H9 (cell line): Measurements from ENCODE around the gene STRN. TPM values are rescaled to one million over a fixed set of nuclear protein-coding genes. Genes with fewer than 3 reads are reported as not detected.

Experiments used
- DNase-seq: peaks from one replicate; pipeline ENCODE4 v3.0.0-alpha.2; 2017
- H2AFZ ChIP-seq: one replicate; pipeline ENCODE4 v1.6.1; 2013; ENCODE audit warnings: mild to moderate bottlenecking, low read length, control low read depth, moderate library complexity
- H2AK5ac ChIP-seq: 2 replicates; pipeline ENCODE4 v1.6.1; 2013; ENCODE audit warnings: low read length, control low read depth, mixed read lengths; ENCODE audit not compliant: insufficient read length
- H2BK120ac ChIP-seq: one replicate; pipeline ENCODE4 v1.6.1; 2013; ENCODE audit warnings: low read depth, mild to moderate bottlenecking, low read length, control low read depth, inconsistent platforms; ENCODE audit not compliant: poor library complexity, severe bottlenecking
- H2BK12ac ChIP-seq: 2 replicates; pipeline ENCODE4 v1.6.1; 2013; ENCODE audit warnings: low read length, control low read depth, mixed read lengths, low read depth; ENCODE audit not compliant: insufficient read length
- H2BK15ac ChIP-seq: 2 replicates; pipeline ENCODE4 v1.6.1; 2013; ENCODE audit warnings: low read depth, low read length, control low read depth
- H2BK20ac ChIP-seq: one replicate; pipeline ENCODE4 v1.6.1; 2013; ENCODE audit warnings: low read depth, mild to moderate bottlenecking, low read length, control low read depth, inconsistent platforms; ENCODE audit not compliant: poor library complexity, severe bottlenecking
- H2BK5ac ChIP-seq: 2 replicates; pipeline ENCODE4 v1.6.1; 2013; ENCODE audit warnings: low read length, control low read depth, mixed read lengths; ENCODE audit not compliant: insufficient read length
- H3K14ac ChIP-seq: 2 replicates; pipeline ENCODE4 v1.6.1; 2013; ENCODE audit warnings: low read length, control low read depth; ENCODE audit not compliant: insufficient read depth
- H3K18ac ChIP-seq: 2 replicates; pipeline ENCODE4 v1.6.1; 2013; ENCODE audit warnings: low read depth, mild to moderate bottlenecking, mixed read lengths, low read length, control low read depth; ENCODE audit not compliant: insufficient read length
- H3K23ac ChIP-seq: 2 replicates; pipeline ENCODE4 v1.6.1; 2013; ENCODE audit warnings: low read length, control low read depth, mixed read lengths, low read depth; ENCODE audit not compliant: insufficient read length
- H3K23me2 ChIP-seq: 2 replicates; pipeline ENCODE4 v1.6.1; 2013; ENCODE audit warnings: low read depth, mild to moderate bottlenecking, mixed read lengths, low read length, control low read depth; ENCODE audit not compliant: insufficient read length, poor library complexity, severe bottlenecking
- H3K27ac ChIP-seq: 2 replicates; pipeline ENCODE4 v1.5.1; 2013; ENCODE audit warnings: low read length, control low read depth, mixed read lengths, low read depth; ENCODE audit not compliant: insufficient read length
- H3K27me3 ChIP-seq: 2 replicates; pipeline ENCODE4 v1.6.1; 2013; ENCODE audit warnings: low read length, control low read depth, inconsistent platforms; ENCODE audit not compliant: insufficient read depth
- H3K4ac ChIP-seq: 2 replicates; pipeline ENCODE4 v1.6.1; 2013; ENCODE audit warnings: low read depth, mild to moderate bottlenecking, control low read depth, inconsistent platforms, low read length, moderate library complexity
- H3K4me1 ChIP-seq: 2 replicates; pipeline ENCODE4 v1.6.1; 2013; ENCODE audit warnings: low read length, control low read depth, inconsistent platforms; ENCODE audit not compliant: insufficient read depth
- H3K4me2 ChIP-seq: 2 replicates; pipeline ENCODE4 v1.6.1; 2013; ENCODE audit warnings: low read length, control low read depth, mixed read lengths; ENCODE audit not compliant: insufficient read length, insufficient read depth
- H3K56ac ChIP-seq: 2 replicates; pipeline ENCODE4 v1.6.1; 2013; ENCODE audit warnings: low read depth, mild to moderate bottlenecking, mixed read lengths, low read length, control low read depth; ENCODE audit not compliant: insufficient read length
- H3K79me1 ChIP-seq: 2 replicates; pipeline ENCODE4 v1.6.1; 2013; ENCODE audit warnings: low read depth, mild to moderate bottlenecking, moderate library complexity, low read length, control low read depth, inconsistent platforms; ENCODE audit not compliant: insufficient read depth, poor library complexity, severe bottlenecking
- H3K79me2 ChIP-seq: 2 replicates; pipeline ENCODE4 v1.6.1; 2013; ENCODE audit warnings: low read length, control low read depth, inconsistent platforms; ENCODE audit not compliant: insufficient read depth
- H3K9ac ChIP-seq: 2 replicates; pipeline ENCODE4 v1.6.1; 2013; ENCODE audit warnings: low read length, control low read depth, mixed read lengths; ENCODE audit not compliant: insufficient read length; ENCODE audit errors: extremely low read depth
- H3K9me3 ChIP-seq: one replicate; pipeline ENCODE4 v1.6.1; 2013; ENCODE audit warnings: low read depth, low read length, inconsistent platforms; ENCODE audit not compliant: control insufficient read depth
- H3T11ph ChIP-seq: one replicate; pipeline ENCODE4 v1.6.1; 2013; ENCODE audit warnings: mild to moderate bottlenecking, low read length, control low read depth, inconsistent platforms
- H4K20me1 ChIP-seq: one replicate; pipeline ENCODE4 v1.6.1; 2013; ENCODE audit not compliant: control insufficient read depth, insufficient read length, insufficient read depth
- H4K5ac ChIP-seq: 2 replicates; pipeline ENCODE4 v1.6.1; 2013; ENCODE audit warnings: low read depth, mild to moderate bottlenecking, mixed read lengths, low read length, control low read depth; ENCODE audit not compliant: insufficient read length
- H4K8ac ChIP-seq: replicated peaks from 2 replicates; pipeline ENCODE4 v1.6.1; 2013; ENCODE audit warnings: low read length, control low read depth, mixed read lengths, low read depth; ENCODE audit not compliant: insufficient read length
- H4K91ac ChIP-seq: 2 replicates; pipeline ENCODE4 v1.6.1; 2013; ENCODE audit warnings: low read depth, mild to moderate bottlenecking, moderate library complexity, mixed read lengths, low read length, control low read depth; ENCODE audit not compliant: insufficient read length
- H3K27ac Mint-ChIP-seq, 3 experiments: 2 replicates in 2 of 3; 3 replicates in 1 of 3; pipeline ENCODE4 v1.8.0; 2020 to 2021; ENCODE audit warnings: mixed read lengths in 3 of 3, mild to moderate bottlenecking in 1 of 3, moderate library complexity in 1 of 3
- H3K27me3 Mint-ChIP-seq: 2 replicates; pipeline ENCODE4 v1.8.0; 2021; ENCODE audit warnings: low read depth, mild to moderate bottlenecking, moderate library complexity, mixed read lengths
- H3K36me3 Mint-ChIP-seq, 3 experiments: 2 replicates in 2 of 3; 3 replicates in 1 of 3; pipeline ENCODE4 v1.8.0; 2020 to 2021; ENCODE audit warnings: low read depth in 3 of 3, mixed read lengths in 3 of 3; ENCODE audit not compliant: insufficient read depth in 1 of 3
- H3K4me1 Mint-ChIP-seq, 2 experiments: 2 replicates each; pipeline ENCODE4 v1.8.0; 2020; ENCODE audit warnings: mixed read lengths in 2 of 2
- H3K4me3 Mint-ChIP-seq, 2 experiments: 2 replicates in 1 of 2; 3 replicates in 1 of 2; pipeline ENCODE4 v1.8.0; 2020 to 2021; ENCODE audit warnings: mild to moderate bottlenecking in 2 of 2, mixed read lengths in 2 of 2, moderate library complexity in 1 of 2
- H3K9me3 Mint-ChIP-seq, 2 experiments: 2 replicates in 1 of 2; 3 replicates in 1 of 2; pipeline ENCODE4 v1.8.0; 2020; ENCODE audit warnings: mild to moderate bottlenecking in 2 of 2, mixed read lengths in 2 of 2, moderate library complexity in 1 of 2
- CTCF ChIP-seq: fragments of 200-600 bp; sonication (generic); conservative IDR thresholded peaks from 3 replicates; pipeline ENCODE4 v1.8.0; 2021; ENCODE audit warnings: antibody characterized with exemption, mild to moderate bottlenecking
- WGBS: extraction: QIAGEN DNeasy Blood & Tissue Kit; methylation state at CpG from one replicate; pipeline ENCODE4 v1.1.7; 2013; ENCODE audit warnings: missing lambda C conversion rate, low lambda C conversion rate, mixed read lengths; ENCODE audit not compliant: insufficient read length; ENCODE audit errors: extremely low coverage; 5-methylcytosine and 5-hydroxymethylcytosine counted together
- total RNA-seq: library from RNA; stranded (reverse); gene quantifications from 2 replicates; pipeline ENCODE4 v1.2.1, GENCODE V29; 2021

STRN gene
- total RNA-seq, 1 experiment from 2014 or later, result 31.7 TPM

- Histone ChIP-seq H2BK120ac (no peak overlapping the region), H3K27ac (no peak overlapping the region), H3K23ac (no peak overlapping the region), H2BK12ac (no peak overlapping the region), H2AFZ (no peak overlapping the region), H3K79me2 (no peaks in the 10 kb centered on the region), H3K27me3 (no peaks in the 10 kb centered on the region), H3T11ph (no peak overlapping the region), H3K14ac (no peak overlapping the region), H4K20me1 (no peaks in the 10 kb centered on the region), H3K4me1 (no peaks in the 10 kb centered on the region), H3K23me2 (no peaks in the 10 kb centered on the region), H3K79me1 (no peaks in the 10 kb centered on the region), H3K9ac (no peak overlapping the region), H4K8ac (no peak overlapping the region), H2AK5ac (no peak overlapping the region), H2BK20ac (no peak overlapping the region), H3K18ac (no peak overlapping the region), H2BK5ac (no peak overlapping the region), H3K9me3 (no peaks in the 10 kb centered on the region), H2BK15ac (no peak overlapping the region), H3K4me2 (no peak overlapping the region), H4K5ac (no peak overlapping the region), H3K4ac (no peak overlapping the region), H3K56ac (no peak overlapping the region), H4K91ac (no peak overlapping the region)
- Mint-ChIP-seq H3K9me3 (no peaks in the 10 kb centered on the region), H3K27ac (no peak overlapping the region), H3K36me3 (peaks cover 13 to 21% (median 20%) of the 10 kb centered on the region in 3 experiments; a peak in 6 of 7 replicates), H3K27me3 (no peaks in the 10 kb centered on the region), H3K4me1 (peaks cover 6 to 14% of the 10 kb centered on the region in 2 experiments), H3K4me3 (no peak overlapping the region)
- no peak for TF ChIP-seq CTCF
- WGBS, result no CpG with 5 or more reads among the region's 8 CpGs
- no peak for DNase-seq
Observed at GRCh38 chr2:36849265-36849664, 117.1 kb downstream of the STRN start.
